Panc1 (cell line): ENCODE measurements around the gene PCDH7.

ENCODE experiments used
- POLR2AphosphoS5 ChIP-seq: IDR thresholded peaks from 2 replicates; pipeline ENCODE4 v1.6.1; 2012; ENCODE audit warnings: mild to moderate bottlenecking, low read depth, low read length, moderate library complexity
- SIN3A ChIP-seq: IDR thresholded peaks from 2 replicates; pipeline ENCODE4 v1.6.1; 2012; ENCODE audit warnings: low read depth, mild to moderate bottlenecking, low read length, moderate library complexity, borderline replicate concordance; ENCODE audit not compliant: insufficient read depth
- TF ChIP-seq, protein P1 (sequence below): fragments of 450-650 bp; IDR thresholded peaks from 2 replicates; pipeline ENCODE4 v1.5.1; 2017; ENCODE audit warnings: mild to moderate bottlenecking

DNA sequence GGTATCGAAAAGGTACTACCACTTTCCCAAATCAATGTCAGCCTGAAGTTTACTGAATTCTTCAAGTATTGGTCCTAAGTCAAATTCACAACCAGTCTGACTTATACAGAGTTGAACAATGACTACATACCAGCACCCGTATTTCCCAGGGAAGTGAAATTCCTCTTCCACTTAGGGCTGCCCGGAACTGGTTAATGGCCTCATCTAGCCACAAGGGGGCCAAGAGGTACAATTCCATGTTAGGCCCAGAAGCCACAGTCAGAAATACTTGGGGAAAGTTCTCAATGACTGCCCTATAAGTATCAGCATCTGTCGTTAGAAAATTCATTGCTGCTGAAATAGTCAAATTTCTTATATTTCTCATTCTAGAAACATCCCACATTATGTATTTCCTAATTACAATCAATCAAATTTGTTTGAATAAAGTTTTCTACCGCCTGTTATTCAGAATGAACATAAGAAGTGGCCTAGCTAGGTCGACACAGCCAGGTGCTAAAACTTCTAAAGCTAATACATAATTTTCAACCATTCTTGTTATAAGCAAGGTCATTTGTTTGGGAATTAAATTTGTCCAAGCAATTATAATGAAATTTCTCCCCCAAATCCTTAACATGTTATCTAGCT is 5.6 kb upstream of the PCDH7 start:
- TF ChIP-seq, protein P1, sequence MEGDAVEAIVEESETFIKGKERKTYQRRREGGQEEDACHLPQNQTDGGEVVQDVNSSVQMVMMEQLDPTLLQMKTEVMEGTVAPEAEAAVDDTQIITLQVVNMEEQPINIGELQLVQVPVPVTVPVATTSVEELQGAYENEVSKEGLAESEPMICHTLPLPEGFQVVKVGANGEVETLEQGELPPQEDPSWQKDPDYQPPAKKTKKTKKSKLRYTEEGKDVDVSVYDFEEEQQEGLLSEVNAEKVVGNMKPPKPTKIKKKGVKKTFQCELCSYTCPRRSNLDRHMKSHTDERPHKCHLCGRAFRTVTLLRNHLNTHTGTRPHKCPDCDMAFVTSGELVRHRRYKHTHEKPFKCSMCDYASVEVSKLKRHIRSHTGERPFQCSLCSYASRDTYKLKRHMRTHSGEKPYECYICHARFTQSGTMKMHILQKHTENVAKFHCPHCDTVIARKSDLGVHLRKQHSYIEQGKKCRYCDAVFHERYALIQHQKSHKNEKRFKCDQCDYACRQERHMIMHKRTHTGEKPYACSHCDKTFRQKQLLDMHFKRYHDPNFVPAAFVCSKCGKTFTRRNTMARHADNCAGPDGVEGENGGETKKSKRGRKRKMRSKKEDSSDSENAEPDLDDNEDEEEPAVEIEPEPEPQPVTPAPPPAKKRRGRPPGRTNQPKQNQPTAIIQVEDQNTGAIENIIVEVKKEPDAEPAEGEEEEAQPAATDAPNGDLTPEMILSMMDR: peak; percentile 76
- TF ChIP-seq SIN3A (no peak), POLR2AphosphoS5 (no peak)
